Activated T-cell treated with anti-CD3 and anti-CD28 coated beads for 4 hours (primary cell): ENCODE measurements around the gene ERFL.

Experiments
- DNase-seq: peaks from one replicate; pipeline ENCODE4 v3.0.0-alpha.2; 2020

ERFL gene

DNA sequence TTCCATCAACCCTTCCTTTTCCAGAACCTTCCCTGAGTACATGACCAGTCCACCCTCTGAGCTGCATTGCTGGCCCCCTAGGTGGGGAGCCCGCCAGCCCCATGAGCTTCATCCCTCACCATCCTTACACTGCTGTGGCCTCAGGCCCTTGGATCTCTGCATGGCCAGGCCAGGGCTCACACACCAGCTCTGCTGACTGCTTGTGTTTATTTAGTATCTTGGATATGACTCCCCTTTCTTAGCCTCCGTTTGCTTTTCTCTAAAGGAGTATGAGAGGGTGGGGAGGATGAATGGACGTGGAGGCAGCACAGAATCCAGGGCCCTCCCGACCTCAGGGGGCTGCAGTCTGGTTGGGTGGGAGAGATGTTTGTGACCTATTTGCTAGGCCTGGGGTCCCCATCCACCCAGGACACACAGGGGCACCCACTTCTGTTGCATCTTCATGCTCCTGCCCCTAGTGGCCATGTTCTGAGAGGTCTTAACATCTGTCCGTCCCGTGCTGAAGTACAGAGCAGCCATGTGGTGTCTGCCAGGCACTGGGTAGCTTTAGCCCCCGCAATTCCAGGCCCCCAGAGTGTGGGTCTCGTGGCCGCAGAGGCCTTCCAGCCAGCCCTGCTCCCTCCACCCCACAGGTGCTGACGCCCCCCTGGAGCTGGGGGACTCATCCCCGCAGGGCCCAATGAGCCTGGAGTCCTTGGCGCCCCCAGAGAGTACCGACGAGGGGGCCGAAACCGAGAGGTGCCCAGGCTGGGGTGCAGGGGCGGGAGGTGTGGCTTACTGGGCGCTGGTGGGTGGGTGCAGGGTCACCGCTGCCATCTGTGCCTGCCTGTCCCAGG is 32.3 kb downstream of the ERFL start:
- no peak for DNase-seq

DNA sequence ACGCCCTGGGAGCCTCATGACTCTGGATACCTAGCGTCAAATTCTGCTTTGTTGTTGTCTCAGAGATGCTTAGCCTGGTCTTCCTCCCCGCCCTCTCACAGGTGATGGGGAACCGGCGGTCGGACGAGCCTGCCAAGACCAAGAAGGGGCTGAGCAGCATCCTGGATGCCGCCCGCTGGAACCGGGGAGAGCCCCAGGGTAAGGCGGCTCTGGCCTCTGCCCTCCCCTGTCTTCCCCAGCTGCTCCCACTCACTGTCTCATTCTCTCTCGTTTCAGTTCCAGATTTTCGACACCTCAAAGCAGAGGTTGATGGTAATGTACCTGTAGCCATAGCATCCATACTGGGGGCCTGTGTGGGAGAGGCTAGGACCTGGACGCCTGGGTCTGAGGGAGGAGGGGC is 33.9 kb downstream of the ERFL start:
- no peak for DNase-seq

DNA sequence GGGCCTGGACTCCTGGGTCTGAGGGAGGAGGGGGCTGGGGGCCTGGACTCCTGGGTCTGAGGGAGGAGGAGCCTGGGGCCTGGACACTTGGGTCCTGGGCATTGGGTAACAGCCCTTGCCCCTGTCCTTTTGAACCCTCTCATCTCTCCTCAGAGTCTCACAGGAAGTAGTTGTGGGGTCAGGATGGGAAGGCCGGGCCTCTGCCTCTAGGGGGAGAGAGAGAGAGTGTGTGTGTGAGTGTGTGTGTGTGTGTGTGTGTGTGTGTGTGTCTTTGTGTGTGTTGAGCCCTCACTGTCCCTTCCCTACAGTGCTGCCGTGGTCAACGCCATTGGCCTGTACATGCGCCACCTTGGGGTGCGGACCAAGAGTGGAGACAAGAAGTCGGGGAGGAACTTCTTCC is 34.4 kb downstream of the ERFL start:
- DNase-seq, result no peak

GRCh38 chr19:41892173-41892902 is 35.9 kb downstream of the ERFL start:
- no peak for DNase-seq

GRCh38 chr19:41890936-41891335 is 37.3 kb downstream of the ERFL start:
- no peak for DNase-seq

DNA sequence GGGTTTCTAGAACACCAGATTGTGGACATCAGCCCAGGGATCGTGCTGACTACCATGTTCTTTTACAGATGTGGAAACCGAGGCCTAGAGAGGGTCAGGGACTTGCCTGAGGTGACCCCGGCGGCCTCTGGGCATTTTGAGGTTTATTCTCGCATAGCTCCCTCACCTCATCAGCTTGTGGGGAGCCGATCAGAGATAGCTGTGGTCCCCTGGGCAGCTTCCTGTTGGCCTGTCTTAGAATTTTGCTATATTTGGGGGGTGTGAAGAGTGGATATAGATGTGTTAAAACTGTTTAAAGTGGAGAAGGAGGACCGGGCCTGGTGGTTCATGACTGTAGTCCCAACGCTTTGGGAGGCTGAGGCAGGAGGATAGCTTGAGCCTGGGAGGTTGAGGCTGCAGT is 38.4 kb downstream of the ERFL start:
- DNase-seq, result no peak

GRCh38 chr19:41888926-41889325 is 39.3 kb downstream of the ERFL start:
- DNase-seq, result no peak

DNA sequence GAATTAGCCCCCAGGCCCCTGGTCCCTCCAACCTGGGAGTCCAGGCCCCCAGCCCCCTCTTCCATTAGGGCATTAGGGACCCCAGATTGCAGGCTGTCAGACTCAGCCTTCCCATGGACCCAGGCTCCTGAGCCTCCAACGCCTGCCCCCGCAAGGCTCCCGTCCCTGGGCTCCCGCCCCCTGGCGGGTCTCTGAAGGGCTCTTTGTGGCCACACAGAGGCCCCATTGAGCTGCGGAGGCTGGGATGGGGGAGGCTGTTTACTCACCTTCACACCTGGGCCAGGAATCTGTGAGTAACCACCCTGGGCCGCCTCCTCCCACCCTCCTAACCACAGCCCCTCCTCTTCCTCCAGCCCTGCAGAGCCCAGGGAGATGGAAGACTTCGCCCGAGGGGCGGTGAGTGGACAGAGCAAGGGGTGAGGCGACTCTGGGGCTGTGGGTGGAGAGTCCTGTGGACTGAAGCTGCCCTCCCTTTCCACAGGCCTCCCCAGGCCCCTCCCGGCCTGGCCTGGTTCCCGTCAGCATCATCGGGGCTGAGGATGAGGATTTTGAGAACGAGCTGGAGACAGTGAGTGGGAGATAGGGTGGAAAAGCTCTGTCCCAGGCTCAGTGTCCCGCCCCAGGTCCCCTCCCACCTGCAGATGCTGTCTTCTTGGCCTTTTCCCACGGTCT is 40.4 kb downstream of the ERFL start:
- peak; percentile 82 for DNase-seq

GRCh38 chr19:41886761-41887710 is 41.2 kb downstream of the ERFL start:
- DNase-seq, result no peak

GRCh38 chr19:41883821-41884733 is 44.2 kb downstream of the ERFL start:
- DNase-seq, result peak; percentile 74

- no peak for DNase-seq
These were observed 44.8 kb downstream of the ERFL start for GRCh38 chr19:41883463-41883820.

DNA sequence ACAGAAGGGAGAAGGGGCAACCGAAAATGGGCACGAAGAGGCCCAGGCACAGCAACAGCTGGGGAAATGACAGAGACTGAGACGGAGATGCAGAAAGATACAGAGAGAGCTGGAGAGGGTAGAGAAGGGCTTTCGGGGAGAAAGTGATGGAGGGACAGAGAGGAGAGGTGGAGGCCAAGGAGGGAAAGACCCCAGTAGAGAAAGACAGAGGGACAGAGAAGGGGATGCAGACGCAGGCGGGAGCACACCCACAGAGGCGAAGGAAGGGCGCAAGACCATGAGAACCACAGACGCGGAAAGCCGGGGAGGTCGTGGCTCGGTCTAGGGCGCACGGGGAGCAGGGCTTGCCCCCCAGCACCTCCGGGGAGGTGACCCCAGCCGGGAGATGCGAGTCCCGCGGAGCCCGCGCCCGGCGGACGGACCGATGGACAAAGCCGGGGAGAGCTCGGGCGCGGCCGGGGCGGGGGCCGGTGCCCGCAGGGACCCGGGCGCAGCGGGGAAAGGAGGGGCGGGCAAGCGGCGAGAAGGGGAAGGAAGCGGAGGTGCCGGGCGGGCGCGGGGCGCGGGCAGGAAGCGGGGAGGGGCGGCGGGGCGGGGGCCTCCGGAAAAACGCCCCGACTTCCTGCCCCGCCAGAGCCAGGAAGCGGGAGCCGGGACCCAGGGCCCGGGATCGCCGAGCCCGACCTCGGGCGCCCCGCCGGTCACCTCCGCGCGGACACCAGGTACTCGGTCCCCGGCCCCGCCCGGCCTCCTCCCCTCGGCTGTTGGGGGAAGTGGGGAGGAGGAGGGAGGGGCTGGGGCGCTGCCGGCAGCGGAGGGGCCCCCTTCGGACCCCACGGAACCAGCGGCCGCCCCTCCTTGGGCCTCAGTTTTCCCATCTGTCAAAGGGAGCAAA is 45.4 kb downstream of the ERFL start, which contains the start of gene ARHGEF1:
TSS of gene ARHGEF1 (plus strand) at position 617 of the 895 bp plus-strand sequence. CDS start 4,899 bp downstream, outside the sequence.
- DNase-seq, result peak; percentile 46

DNA sequence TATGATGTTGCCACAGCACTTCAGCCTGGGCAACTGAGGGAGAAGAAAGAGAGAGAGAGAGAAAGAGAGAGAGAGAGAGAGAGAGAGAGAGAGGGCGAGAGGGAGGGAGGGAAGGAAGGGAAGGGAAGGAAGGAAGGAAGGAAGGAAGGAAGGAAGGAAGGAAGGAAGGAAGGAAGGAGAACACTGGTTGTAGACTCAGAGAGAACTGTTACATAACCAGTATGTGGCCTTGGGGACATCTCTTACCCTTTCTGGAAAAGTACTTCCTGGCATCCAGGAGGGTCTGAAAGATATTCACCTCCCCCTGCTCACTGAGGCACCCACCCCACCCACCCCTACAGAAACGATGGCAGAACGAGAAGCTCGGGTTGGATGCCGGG is 47.9 kb downstream of the ERFL start:
- DNase-seq, result no peak

GRCh38 chr19:41879670-41880328 is 48.5 kb downstream of the ERFL start:
- no peak for DNase-seq

GRCh38 chr19:41879080-41879479 is 49.2 kb downstream of the ERFL start:
- no peak for DNase-seq

DNA sequence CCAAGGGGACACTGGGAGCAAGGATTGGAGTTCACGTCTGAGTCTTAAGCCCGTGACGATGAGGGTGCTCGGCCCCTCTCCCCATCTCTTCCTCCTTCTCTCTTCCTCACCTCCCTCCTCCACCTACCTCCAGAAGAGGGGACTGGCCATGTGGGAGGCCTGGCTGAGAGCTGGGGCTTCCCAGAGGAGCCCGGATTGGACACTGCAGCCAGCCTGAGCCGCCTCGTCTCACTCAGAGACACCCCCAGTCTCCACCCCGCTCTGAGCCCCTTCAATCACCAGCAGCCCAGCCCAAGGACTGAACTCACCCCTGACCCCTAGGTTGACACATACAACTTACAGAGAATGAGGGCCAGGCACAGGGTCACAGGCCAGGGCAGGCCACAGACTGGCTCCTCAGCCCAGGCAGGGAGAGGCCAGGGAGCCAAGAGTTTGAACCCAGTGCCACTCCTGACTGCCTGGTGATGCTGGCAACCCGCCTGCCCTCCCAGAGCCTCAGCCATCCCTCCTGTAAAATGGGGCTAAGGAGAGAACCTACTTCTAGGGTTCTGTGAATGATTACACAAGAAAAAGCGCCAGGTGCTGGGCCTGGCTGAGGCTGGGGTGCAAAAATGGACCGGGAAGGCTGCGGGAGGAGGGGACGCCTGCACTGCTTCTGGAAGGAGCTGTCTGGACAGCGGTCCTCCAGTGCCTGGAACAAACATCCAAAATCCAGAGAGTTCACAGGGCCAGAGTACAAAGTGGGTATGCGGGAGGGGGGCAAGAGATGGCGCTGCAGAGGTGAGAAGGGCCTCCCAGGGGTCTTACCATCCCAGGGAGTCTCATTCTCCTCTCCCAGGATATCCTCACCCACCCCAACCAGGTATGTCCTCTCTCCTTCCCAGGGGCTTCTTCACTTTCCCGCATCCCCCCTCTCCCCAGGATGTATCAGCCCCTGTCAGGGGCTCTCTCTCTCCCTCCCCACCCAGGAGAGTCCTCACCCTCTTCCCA is 50.0 kb downstream of the ERFL start:
- DNase-seq, result no peak

- no peak for DNase-seq
These were observed 51.1 kb downstream of the ERFL start, which contains the start of gene CD79A for GRCh38 chr19:41876847-41877832. CD79A (plus strand) TSS chr19:41877279; CDS start chr19:41877305, 26 bp downstream.
